ENCODE results near the gene GET4. TPM values are rescaled to one million over a fixed set of nuclear protein-coding genes. Genes with fewer than 3 reads are reported as not detected.

Gene GET4
- total RNA-seq, 2 experiments from 2014 or later, result 84.4 to 96.4 TPM

DNA sequence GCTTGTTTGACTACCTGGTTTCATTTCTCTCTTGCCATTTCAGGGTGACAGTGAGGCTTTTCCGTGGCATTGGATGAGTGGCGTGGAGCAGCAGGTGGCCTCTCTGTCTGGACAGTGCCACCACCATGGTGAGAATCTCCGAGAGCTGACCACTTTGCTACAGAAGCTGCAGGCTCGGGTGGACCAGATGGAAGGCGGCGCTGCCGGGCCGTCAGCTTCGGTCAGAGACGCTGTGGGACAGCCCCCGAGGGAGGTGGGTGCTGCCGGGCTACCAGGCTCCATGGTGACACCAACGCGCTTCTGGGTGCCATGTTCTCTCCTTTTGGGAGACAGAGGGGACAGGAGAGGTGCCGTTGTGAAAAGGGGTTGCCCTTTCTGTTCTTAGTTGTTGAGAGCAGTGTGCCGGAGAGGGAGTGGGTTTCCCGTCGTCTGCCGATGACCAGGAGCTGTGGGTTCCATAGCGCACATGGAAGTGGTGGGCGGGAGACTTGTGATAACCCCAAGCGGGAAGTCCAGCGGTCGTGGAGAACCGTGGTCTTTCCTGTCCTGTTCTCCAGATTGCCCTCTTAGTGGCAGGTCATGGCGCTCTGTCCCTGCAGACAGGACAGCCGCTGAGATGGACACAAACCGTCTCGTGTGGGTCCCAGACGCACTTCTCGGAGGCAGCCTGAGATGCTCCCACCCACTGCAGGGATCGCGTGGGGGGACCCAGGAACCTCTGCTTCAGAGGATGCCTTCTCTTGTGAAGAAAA, 22.8 kb upstream of the GET4 start:
- TF ChIP-seq, protein P1, sequence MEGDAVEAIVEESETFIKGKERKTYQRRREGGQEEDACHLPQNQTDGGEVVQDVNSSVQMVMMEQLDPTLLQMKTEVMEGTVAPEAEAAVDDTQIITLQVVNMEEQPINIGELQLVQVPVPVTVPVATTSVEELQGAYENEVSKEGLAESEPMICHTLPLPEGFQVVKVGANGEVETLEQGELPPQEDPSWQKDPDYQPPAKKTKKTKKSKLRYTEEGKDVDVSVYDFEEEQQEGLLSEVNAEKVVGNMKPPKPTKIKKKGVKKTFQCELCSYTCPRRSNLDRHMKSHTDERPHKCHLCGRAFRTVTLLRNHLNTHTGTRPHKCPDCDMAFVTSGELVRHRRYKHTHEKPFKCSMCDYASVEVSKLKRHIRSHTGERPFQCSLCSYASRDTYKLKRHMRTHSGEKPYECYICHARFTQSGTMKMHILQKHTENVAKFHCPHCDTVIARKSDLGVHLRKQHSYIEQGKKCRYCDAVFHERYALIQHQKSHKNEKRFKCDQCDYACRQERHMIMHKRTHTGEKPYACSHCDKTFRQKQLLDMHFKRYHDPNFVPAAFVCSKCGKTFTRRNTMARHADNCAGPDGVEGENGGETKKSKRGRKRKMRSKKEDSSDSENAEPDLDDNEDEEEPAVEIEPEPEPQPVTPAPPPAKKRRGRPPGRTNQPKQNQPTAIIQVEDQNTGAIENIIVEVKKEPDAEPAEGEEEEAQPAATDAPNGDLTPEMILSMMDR (IDR thresholded peaks at IDR 0.05), result no peak
- Histone ChIP-seq H3K4me3 (ENCODE audit: low read length) (no peak overlapping the region), H3K27ac (ENCODE audit: low read depth in 1 of 2, low read length in 2 of 2) (no peak overlapping the region), H3K27me3 (ENCODE audit: control insufficient read depth in 1 of 2, insufficient read depth in 2 of 2, low read length in 2 of 2) (no peaks in the 10 kb centered on the region), H3K9me3 (ENCODE audit: control insufficient read depth in 1 of 2, insufficient read depth in 1 of 2, low read length in 2 of 2) (no peaks in the 10 kb centered on the region), H3K36me3 (ENCODE audit: insufficient read depth, low read length) (peaks cover 82% of the 10 kb centered on the region), H3K4me1 (ENCODE audit: insufficient read depth, low read length) (no peaks in the 10 kb centered on the region)
- H3K4me1 Mint-ChIP-seq (ENCODE audit: low read depth), result no peaks in the 10 kb centered on the region
- no peak for DNase-seq
- CTCF ChIA-PET, result no interaction called here
- no peaks in the 10 kb centered on the region for H3K9me3 Mint-ChIP-seq
- POLR2A ChIA-PET, result no interaction called here
- H3K4me3 Mint-ChIP-seq, result no peak overlapping the region
- no peak overlapping the region for H3K27ac Mint-ChIP-seq
- no peak for ATAC-seq (ENCODE audit: poor library complexity)
- peaks cover 93% of the 10 kb centered on the region for H3K36me3 Mint-ChIP-seq (ENCODE audit: low read depth)
- H3K27me3 Mint-ChIP-seq, result no peaks in the 10 kb centered on the region
- intact Hi-C loops (cut with DNase I, micrococcal nuclease), result no loop called here

DNA sequence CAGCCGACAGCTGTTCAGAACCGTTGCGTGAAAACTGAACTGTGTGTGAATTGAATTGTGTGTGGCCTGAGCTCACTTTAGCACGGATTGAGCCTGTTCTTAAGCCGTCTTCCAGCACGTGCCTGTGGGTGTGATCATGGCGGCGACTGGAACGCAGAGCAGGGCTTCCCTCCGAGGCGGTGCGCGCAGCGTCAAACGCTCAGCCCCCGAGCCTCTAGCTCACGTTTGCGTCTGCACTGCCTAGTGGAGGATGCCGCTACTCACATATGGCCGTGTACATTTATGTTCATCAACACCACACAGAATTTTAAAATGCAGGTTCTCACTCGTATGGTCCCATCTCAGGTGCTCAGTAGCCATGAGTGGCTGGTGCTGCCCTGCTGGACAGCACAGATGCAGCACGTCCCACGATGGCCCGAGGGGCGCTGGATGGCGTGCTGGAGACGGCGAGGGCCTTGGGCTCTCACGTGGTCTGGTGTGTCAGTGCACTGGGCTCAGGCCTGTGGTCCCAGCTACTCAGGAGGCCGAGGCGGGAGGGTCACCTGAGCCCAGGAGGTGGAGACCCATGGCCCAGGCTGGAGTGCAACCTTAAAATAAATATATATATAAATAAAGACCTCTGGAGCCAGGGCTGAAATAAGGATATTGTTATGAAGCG, 22.1 kb upstream of the GET4 start:
- no peaks in the 10 kb centered on the region for H3K4me1 ChIP-seq (ENCODE audit: insufficient read depth, low read length)
- Mint-ChIP-seq H3K36me3 (ENCODE audit: low read depth) (peaks cover 90% of the 10 kb centered on the region), H3K4me3 (no peak overlapping the region), H3K27ac (no peak overlapping the region), H3K4me1 (ENCODE audit: low read depth) (no peaks in the 10 kb centered on the region), H3K27me3 (no peaks in the 10 kb centered on the region), H3K9me3 (no peaks in the 10 kb centered on the region)
- TF ChIP-seq, protein P1 (IDR thresholded peaks at IDR 0.05), result no peak
- ATAC-seq (ENCODE audit: poor library complexity) (no peak), DNase-seq (no peak)
- no peaks in the 10 kb centered on the region for H3K27me3 ChIP-seq (ENCODE audit: control insufficient read depth in 1 of 2, insufficient read depth in 2 of 2, low read length in 2 of 2)
- H3K9me3 ChIP-seq (ENCODE audit: control insufficient read depth in 1 of 2, insufficient read depth in 1 of 2, low read length in 2 of 2), result no peaks in the 10 kb centered on the region
- POLR2A ChIA-PET, result no interaction called here
- no peak overlapping the region for H3K4me3 ChIP-seq (ENCODE audit: low read length)
- intact Hi-C loops (cut with DNase I, micrococcal nuclease), result no loop called here
- H3K27ac ChIP-seq (ENCODE audit: low read depth in 1 of 2, low read length in 2 of 2), result no peak overlapping the region
- CTCF ChIA-PET, result no interaction called here
- H3K36me3 ChIP-seq (ENCODE audit: insufficient read depth, low read length), result peaks cover 83% of the 10 kb centered on the region

DNA sequence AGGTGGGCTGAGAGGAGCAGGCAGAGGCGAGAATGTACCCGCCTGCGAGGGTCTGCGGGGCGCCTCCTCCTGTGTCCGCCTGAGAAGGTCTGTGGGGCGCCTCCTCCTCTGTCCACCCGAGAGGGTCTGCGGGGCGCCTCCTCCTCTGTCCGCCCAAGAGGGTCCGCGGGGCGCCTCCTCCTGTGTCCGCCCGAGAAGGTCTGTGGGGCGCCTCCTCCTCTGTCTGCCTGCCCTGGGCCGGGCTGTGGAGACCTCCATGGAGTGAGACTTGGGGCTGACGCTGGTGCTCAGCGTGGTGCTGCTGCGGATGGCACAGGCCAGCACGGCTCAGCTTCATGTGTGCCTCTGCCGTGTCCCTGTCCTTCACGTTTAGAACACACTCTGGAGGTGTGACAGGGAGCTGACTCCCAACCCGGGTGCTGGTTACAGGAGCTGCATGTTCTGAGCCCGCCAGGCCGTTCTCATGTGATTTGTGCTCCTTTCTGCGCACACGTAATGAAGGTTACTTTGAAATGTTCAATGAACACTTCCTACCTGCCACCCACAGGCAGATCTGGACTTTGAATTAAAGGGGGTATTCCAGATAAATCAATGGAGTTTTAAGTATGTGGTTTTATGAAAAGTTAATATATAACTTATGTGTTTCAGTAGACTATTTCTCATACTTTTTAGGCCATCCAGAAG, 20.5 kb upstream of the GET4 start:
- Histone ChIP-seq H3K4me1 (ENCODE audit: insufficient read depth, low read length) (no peaks in the 10 kb centered on the region), H3K27me3 (ENCODE audit: control insufficient read depth in 1 of 2, insufficient read depth in 2 of 2, low read length in 2 of 2) (no peaks in the 10 kb centered on the region), H3K4me3 (ENCODE audit: low read length) (no peak overlapping the region), H3K27ac (ENCODE audit: low read depth in 1 of 2, low read length in 2 of 2) (no peak overlapping the region), H3K36me3 (ENCODE audit: insufficient read depth, low read length) (peaks cover 86% of the 10 kb centered on the region), H3K9me3 (ENCODE audit: control insufficient read depth in 1 of 2, insufficient read depth in 1 of 2, low read length in 2 of 2) (no peaks in the 10 kb centered on the region)
- CTCF ChIA-PET, result no interaction called here
- POLR2A ChIA-PET, result no interaction called here
- Mint-ChIP-seq H3K4me3 (no peak overlapping the region), H3K27ac (no peak overlapping the region), H3K4me1 (ENCODE audit: low read depth) (no peaks in the 10 kb centered on the region), H3K9me3 (no peaks in the 10 kb centered on the region), H3K36me3 (ENCODE audit: low read depth) (peaks cover 91% of the 10 kb centered on the region), H3K27me3 (no peaks in the 10 kb centered on the region)
- DNase-seq (no peak), ATAC-seq (ENCODE audit: poor library complexity) (no peak)
- TF ChIP-seq, protein P1 (IDR thresholded peaks at IDR 0.05), result no peak
- intact Hi-C loops (cut with DNase I, micrococcal nuclease), result no loop called here

Measured in CD4-positive, alpha-beta T cell (primary cell).